ENCODE measurements around the gene RNF213. TPM values are rescaled to one million over a fixed set of nuclear protein-coding genes. Genes with fewer than 3 reads are reported as not detected.

RNF213 gene
- total RNA-seq, 6 experiments from 2014 or later = 59.1 to 87.7 (median 73.0) TPM

DNA sequence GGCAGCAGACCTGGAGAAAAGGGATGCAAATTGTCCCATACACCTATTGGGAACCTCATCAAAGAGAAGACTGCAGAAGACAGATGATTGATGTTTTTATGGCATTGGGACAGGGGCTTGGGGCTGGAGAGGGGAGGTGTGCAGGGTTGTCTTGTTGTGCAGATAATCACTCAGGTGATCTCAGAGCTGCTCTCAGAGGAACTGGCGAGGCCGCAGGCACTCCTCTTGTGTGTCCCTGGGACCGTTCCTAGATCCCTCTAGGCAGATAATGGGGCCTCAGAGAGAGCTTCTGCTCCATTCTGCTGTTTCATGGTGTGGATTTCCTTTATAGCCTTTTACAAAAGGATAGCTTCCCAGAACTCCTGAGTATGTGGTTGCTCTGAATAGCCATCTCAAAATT lies 1.6 kb downstream of the RNF213 start:
- H3K27ac ChIP-seq = peak overlapping the region; percentile 96 to 100 (median 99)
- no peak for ATAC-seq
- H3K4me1 ChIP-seq = peaks cover 0 to 29% (median 13%) of the 10 kb centered on the region in 4 donors

GRCh38 chr17:80262775-80263244 lies 2.2 kb downstream of the RNF213 start:
- Histone ChIP-seq H3K4me1 (peaks cover 0 to 29% (median 13%) of the 10 kb centered on the region in 4 donors), H3K36me3 (no peaks in the 10 kb centered on the region), H3K27me3 (no peaks in the 10 kb centered on the region), H3K9me3 (no peaks in the 10 kb centered on the region), H3K4me3 (peak overlapping the region; percentile 53 to 65 (median 54)), H3K27ac (peak overlapping the region; percentile 79 to 99 (median 96))
- DNase-seq (no peak), ATAC-seq (no peak)
- intact Hi-C loops (cut with DNase I) = no loop called here
- 73% methylated on average over 2 of the region's 8 CpGs for WGBS (ENCODE audit: insufficient coverage, low coverage, low lambda C conversion rate, missing lambda C conversion rate)
- TF ChIP-seq CTCF (IDR thresholded peaks at IDR 0.05) (no peak), POLR2A (IDR thresholded peaks at IDR 0.05) (no peak)

More for the DNA sequence above, 1.6 kb downstream of the RNF213 start:
- intact Hi-C loops (cut with DNase I) = no loop called here
- Histone ChIP-seq H3K27me3 (no peaks in the 10 kb centered on the region), H3K36me3 (no peaks in the 10 kb centered on the region), H3K4me3 (no peak overlapping the region), H3K9me3 (no peaks in the 10 kb centered on the region)
- no CpG with 5 or more reads among the region's 3 CpGs for WGBS (ENCODE audit: insufficient coverage, low coverage, low lambda C conversion rate, missing lambda C conversion rate)
- DNase-seq = no peak
- TF ChIP-seq CTCF (IDR thresholded peaks at IDR 0.05) = no peak
- no peak for TF ChIP-seq POLR2A (IDR thresholded peaks at IDR 0.05)

DNA sequence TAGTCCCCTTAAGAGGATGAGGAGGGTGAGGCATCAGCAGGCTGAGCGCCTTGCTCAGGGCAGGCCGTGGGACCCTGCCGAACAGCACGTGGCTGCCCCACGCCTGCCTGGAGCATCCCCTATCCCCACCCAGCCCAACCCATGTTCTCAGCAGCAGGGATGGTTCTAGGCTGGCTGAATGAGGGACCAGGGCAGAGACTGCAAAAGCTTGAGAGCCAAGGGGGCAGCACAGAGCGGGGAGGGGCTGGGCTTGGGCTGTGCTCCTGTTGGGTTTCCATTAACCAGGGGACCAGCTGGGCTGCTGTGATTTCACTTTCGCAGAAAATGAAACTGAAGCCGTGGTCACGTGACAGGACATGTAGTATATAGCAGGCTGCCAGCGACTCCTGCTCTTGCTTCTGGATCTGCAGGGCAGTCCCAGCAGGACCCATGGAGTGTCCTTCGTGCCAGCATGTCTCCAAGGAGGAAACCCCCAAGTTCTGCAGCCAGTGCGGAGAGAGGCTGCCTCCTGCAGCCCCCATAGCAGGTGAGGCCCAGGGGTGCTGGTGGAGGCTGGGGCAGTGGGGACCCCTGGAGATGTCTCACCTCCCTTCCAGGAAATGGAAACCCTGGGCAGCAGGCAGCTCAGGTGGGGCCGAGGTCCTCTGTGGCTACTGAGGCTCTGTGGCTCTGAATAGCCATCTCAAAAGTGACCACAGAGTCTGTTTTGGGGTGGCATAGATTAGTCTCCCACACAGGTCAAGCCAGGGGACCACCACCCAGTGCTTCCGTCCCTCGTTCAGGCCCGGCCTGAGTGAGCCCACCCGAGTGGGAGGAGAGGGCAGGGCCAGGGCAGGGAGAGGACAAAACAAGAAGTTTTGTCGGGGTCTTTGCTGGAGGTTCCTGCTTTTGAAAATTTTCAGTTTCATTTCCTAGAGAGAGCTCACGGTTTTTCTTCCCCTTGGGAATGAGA lies 2.9 kb downstream of the RNF213 start:
- intact Hi-C loops (cut with DNase I) = no loop called here
- ATAC-seq = peak; percentile 74 to 79 (median 78)
- peaks cover 0 to 4% (median 0%) of the 10 kb centered on the region in 4 donors for H3K36me3 ChIP-seq
- 3% methylated on average over 8 of the region's 19 CpGs for WGBS (ENCODE audit: insufficient coverage, low coverage, low lambda C conversion rate, missing lambda C conversion rate)
- DNase-seq = peak; percentile 88 to 94 (median 90)
- no peaks in the 10 kb centered on the region for H3K9me3 ChIP-seq
- TF ChIP-seq POLR2A (IDR thresholded peaks at IDR 0.05) = peak; percentile 72
- TF ChIP-seq CTCF (IDR thresholded peaks at IDR 0.05) = peak in 3 of 4 donors; percentile 6 to 15 (median 12)
- peak overlapping the region; percentile 53 to 65 (median 54) for H3K4me3 ChIP-seq
- peak overlapping the region; percentile 79 to 99 (median 96) for H3K27ac ChIP-seq
- H3K4me1 ChIP-seq = peaks cover 0 to 29% (median 13%) of the 10 kb centered on the region in 4 donors
- H3K27me3 ChIP-seq = no peaks in the 10 kb centered on the region

DNA sequence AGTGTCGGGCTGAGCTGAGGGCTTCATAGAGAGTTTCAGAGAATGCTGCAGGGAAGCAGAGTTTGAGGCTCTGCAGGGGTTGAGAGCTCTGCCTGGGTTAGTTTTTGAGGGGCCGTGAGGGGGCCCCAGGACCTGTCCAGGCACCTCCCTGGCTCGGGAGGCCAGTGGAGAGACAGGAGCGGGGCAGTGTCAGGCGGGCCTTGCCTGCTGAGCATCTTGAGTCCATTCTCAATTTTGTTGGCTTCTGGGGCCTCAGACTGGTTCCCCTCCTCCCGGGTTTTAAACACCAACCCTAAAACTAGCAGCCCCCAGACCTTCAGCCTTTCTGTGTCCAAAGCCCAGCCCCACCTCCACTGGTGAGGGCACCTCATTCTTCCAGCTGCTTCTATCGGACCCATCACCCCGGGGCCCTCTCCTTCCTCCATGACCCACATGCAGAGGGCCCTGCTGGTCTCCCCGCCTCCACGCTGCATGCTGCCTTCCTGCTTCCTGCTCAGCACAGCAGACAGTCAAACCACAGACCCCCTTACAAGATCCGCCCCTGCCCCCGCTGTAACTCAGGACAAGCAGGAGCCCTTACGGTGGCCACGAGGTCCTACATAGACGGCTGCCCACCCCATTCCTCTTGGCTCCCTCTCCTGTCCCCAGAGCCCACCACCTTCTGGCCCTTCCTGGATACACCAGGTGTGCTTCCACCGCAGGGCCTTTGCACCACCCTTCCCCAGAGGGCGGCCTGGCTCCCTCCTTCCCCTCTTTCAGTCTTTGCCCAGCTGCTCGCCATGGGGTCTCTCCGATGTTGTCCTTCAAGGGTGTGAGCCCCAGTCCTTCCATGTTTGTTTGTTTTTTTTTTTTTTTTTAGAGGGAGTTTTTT lies 3.8 kb downstream of the RNF213 start:
- Histone ChIP-seq H3K4me1 (peaks cover 0 to 29% (median 13%) of the 10 kb centered on the region in 4 donors), H3K27ac (peak overlapping the region; percentile 60 to 99 (median 79)), H3K27me3 (no peaks in the 10 kb centered on the region), H3K9me3 (no peaks in the 10 kb centered on the region), H3K36me3 (peaks cover under 1 to 12% (median 2%) of the 10 kb centered on the region in 4 donors), H3K4me3 (peak overlapping the region; percentile 53 to 65 (median 54))
- DNase-seq (no peak), ATAC-seq (peak in 1 of 4 donors; percentile 0)
- intact Hi-C loops (cut with DNase I) = no loop called here
- WGBS (ENCODE audit: insufficient coverage, low coverage, low lambda C conversion rate, missing lambda C conversion rate) = 32% methylated on average over 8 of the region's 19 CpGs
- TF ChIP-seq POLR2A (IDR thresholded peaks at IDR 0.05) (no peak), CTCF (IDR thresholded peaks at IDR 0.05) (no peak)
